ENCODE data around the gene ACO1.

- TF ChIP-seq CTCF (IDR thresholded peaks at IDR 0.05; ENCODE audit: extremely low read depth in 1 of 2, insufficient read depth in 1 of 2, low read depth in 1 of 2, low read length in 2 of 2) (no peak), POLR2A (IDR thresholded peaks at IDR 0.05; ENCODE audit: low read depth, low read length) (no peak), POLR2AphosphoS5 (IDR thresholded peaks at IDR 0.05; ENCODE audit: insufficient read depth, low read depth, low read length) (no peak), EZH2 (IDR thresholded peaks at IDR 0.05; ENCODE audit: borderline replicate concordance, low read depth, low read length, severe bottlenecking) (no peak), MYC (IDR thresholded peaks at IDR 0.05; ENCODE audit: low read depth, low read length) (no peak)
- TF ChIP-seq, protein P1, sequence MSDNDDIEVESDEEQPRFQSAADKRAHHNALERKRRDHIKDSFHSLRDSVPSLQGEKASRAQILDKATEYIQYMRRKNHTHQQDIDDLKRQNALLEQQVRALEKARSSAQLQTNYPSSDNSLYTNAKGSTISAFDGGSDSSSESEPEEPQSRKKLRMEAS (IDR thresholded peaks at IDR 0.05; ENCODE audit: insufficient read depth, insufficient read length): no peak
Observed at GRCh38 chr9:32413424-32413823, 29.0 kb downstream of the ACO1 start.

Measured in endothelial cell of umbilical vein (primary cell).